NCI-H2107 (cell line): ENCODE data around the gene SMC1A.

Experiments used
- DNase-seq: peaks from one replicate; lab custom pipeline; 2025; lab: John Stamatoyannopoulos, UW

The SMC1A gene

GRCh38 chrX:53340852-53341645 lies 81.4 kb downstream of the SMC1A start:
- DNase-seq, result no peak

GRCh38 chrX:53337101-53337500 lies 85.4 kb downstream of the SMC1A start:
- DNase-seq, result no peak

GRCh38 chrX:53333853-53334252 lies 88.6 kb downstream of the SMC1A start:
- DNase-seq, result no peak

GRCh38 chrX:53332204-53332603 lies 90.2 kb downstream of the SMC1A start:
- no peak for DNase-seq

- no peak for DNase-seq
Measured at GRCh38 chrX:53330331-53330730, 92.1 kb downstream of the SMC1A start.

GRCh38 chrX:53324803-53325202 lies 97.7 kb downstream of the SMC1A start:
- no peak for DNase-seq
